GM12878 (cell line): ENCODE measurements around the gene SPAM1. TPM values are rescaled to one million over a fixed set of nuclear protein-coding genes. Genes with fewer than 3 reads are reported as not detected.
A peak's percentile ranks its signal among the peaks of the same experiment; 100 is the strongest.

Experiments used
- ATAC-seq: fragments of 200-7000 bp; cut with Tn5 transposase; 3 replicates; pipeline ENCODE4 v1.9.1; 2020; ENCODE audit warnings: mild to moderate bottlenecking, moderate library complexity
- BruUV-seq: library from RNA; stranded (reverse); fragments of 400-500 nt; replicated peaks from 2 replicates; lab custom pipeline; 2021; lab: Mats Ljungman, UMichigan
- CTCF ChIA-PET: fragments of 300-600 bp; sonication (Branson Sonifier 250); formaldehyde crosslinking; extraction: SDS; loops from one replicate; lab custom pipeline; 2021; ENCODE audit warnings: inconsistent platforms; lab: Yijun Ruan, JAX
- POLR2A ChIA-PET: fragments of 350-600 bp; formaldehyde crosslinking; extraction: SDS; loops from one replicate; lab custom pipeline; 2021; ENCODE audit warnings: inconsistent platforms; lab: Charles Lee
- RAD21 ChIA-PET: fragments of 300-600 bp; sonication (Branson Sonifier 250); formaldehyde crosslinking; loops from one replicate; lab custom pipeline; 2023; ENCODE audit warnings: antibody characterized with exemption; ENCODE audit not compliant: unreplicated experiment; lab: Charles Lee
- SMC1A ChIA-PET: fragments of 300-600 bp; sonication (Branson Sonifier 250); formaldehyde crosslinking; loops from one replicate; lab custom pipeline; 2023; ENCODE audit not compliant: unreplicated experiment, uncharacterized antibody; lab: Charles Lee
- DNase-seq: peaks from one replicate; pipeline ENCODE4 v3.0.0-alpha.2; 2011; ENCODE audit warnings: low read depth, low spot score
- FAIRE-seq: peaks from 3 replicates; lab custom pipeline; 2011; peaks lifted over from hg19 to GRCh38; lab: Jason Lieb, UNC
- H2AFZ ChIP-seq: 2 replicates; pipeline ENCODE4 v1.6.0; 2011; ENCODE audit warnings: low read depth, low read length, control low read depth; ENCODE audit not compliant: control insufficient read depth
- H3K27ac ChIP-seq: 2 replicates; pipeline ENCODE4 v1.5.1; 2011; ENCODE audit warnings: control low read depth; ENCODE audit not compliant: control insufficient read depth, insufficient read depth
- H3K27me3 ChIP-seq, 2 experiments: replicated peaks in 1 of 2; 2 replicates each; pipeline versions ENCODE4 v1.6.0 to v1.6.1; 2011; ENCODE audit warnings: low read length in 1 of 2; ENCODE audit not compliant: control insufficient read depth in 2 of 2, insufficient read depth in 2 of 2
- H3K36me3 ChIP-seq, 2 experiments: 2 replicates each; pipeline ENCODE4 v1.5.1; 2011; ENCODE audit warnings: low read length in 1 of 2; ENCODE audit not compliant: control insufficient read depth in 2 of 2, insufficient read depth in 2 of 2
- H3K4me1 ChIP-seq: 2 replicates; pipeline ENCODE4 v1.6.1; 2011; ENCODE audit warnings: mild to moderate bottlenecking, low read length, moderate library complexity, mixed read lengths; ENCODE audit not compliant: control insufficient read depth, insufficient read depth
- H3K4me2 ChIP-seq: 2 replicates; pipeline ENCODE4 v1.6.0; 2011; ENCODE audit warnings: control low read depth; ENCODE audit not compliant: control insufficient read depth, insufficient read depth
- H3K4me3 ChIP-seq: fragments of 200-600 bp; sonication (generic); 2 replicates; pipeline ENCODE4 v1.5.1; 2016
- H3K79me2 ChIP-seq: 2 replicates; pipeline ENCODE4 v1.6.0; 2011; ENCODE audit warnings: low read length; ENCODE audit not compliant: control insufficient read depth, insufficient read depth
- H3K9ac ChIP-seq: 2 replicates; pipeline ENCODE4 v1.8.0; 2011; ENCODE audit warnings: low read length, control low read depth, mixed read lengths; ENCODE audit not compliant: control insufficient read depth, insufficient read depth
- H3K9me3 ChIP-seq: replicated peaks from 3 replicates; pipeline ENCODE4 v1.5.1; 2011; ENCODE audit warnings: mild to moderate bottlenecking, low read length; ENCODE audit not compliant: control insufficient read depth, insufficient read depth
- H4K20me1 ChIP-seq: 2 replicates; pipeline ENCODE4 v1.6.0; 2011; ENCODE audit not compliant: control insufficient read depth, insufficient read depth
- ATF7 ChIP-seq: fragments of 450-650 bp; IDR thresholded peaks from 2 replicates; pipeline ENCODE4 v1.6.1; 2016; ENCODE audit warnings: low read depth, mild to moderate bottlenecking
- CHD4 ChIP-seq: fragments of 200-600 bp; sonication (generic); IDR thresholded peaks from 2 replicates; pipeline ENCODE4 v1.6.1; 2016; ENCODE audit warnings: mild to moderate bottlenecking
- ESRRA ChIP-seq: IDR thresholded peaks from 2 replicates; pipeline ENCODE4 v1.6.1; 2012; ENCODE audit warnings: mild to moderate bottlenecking, low read length, improper control_type of control experiment
- HSF1 ChIP-seq: fragments of 150-350 bp; IDR thresholded peaks from 2 replicates; pipeline ENCODE4 v1.6.1; 2014; ENCODE audit warnings: mild to moderate bottlenecking, low read depth, low read length
- KLF5 ChIP-seq: fragments of 450-650 bp; IDR thresholded peaks from 2 replicates; pipeline ENCODE4 v1.6.1; 2014; ENCODE audit warnings: mild to moderate bottlenecking; ENCODE audit not compliant: partially characterized antibody
- MYB ChIP-seq: fragments of 150-350 bp; IDR thresholded peaks from 2 replicates; pipeline ENCODE4 v1.6.1; 2014; ENCODE audit warnings: mild to moderate bottlenecking, low read depth, low read length, borderline replicate concordance
- NBN ChIP-seq: fragments of 450-650 bp; IDR thresholded peaks from 2 replicates; pipeline ENCODE4 v1.6.1; 2016
- NFYB ChIP-seq: IDR thresholded peaks from 2 replicates; pipeline ENCODE4 v1.6.1; 2011; ENCODE audit warnings: low read depth, mild to moderate bottlenecking, low read length, improper control_type of control experiment, moderate library complexity; ENCODE audit not compliant: insufficient read depth
- in situ Hi-C: fragments of 300-500 bp; cut with MboI; formaldehyde crosslinking; loops from 9 replicates; pipeline ENCODE4 v1.14.3; 2018; ENCODE audit warnings: mixed read lengths
- intact Hi-C: fragments of 100-400 bp; cut with micrococcal nuclease; formaldehyde crosslinking; loops from one replicate; pipeline ENCODE4 v1.14.2; 2022; ENCODE audit not compliant: unreplicated experiment
- polyA plus RNA-seq, 11 experiments: library from polyadenylated mRNA; depleted of rRNA in 4 of 11; unstranded in 6 of 11; stranded (reverse) in 5 of 11; fragments of >200 nt; fragmentation: Nextera tagmentation in 4 of 11; fragmentation: Illumina TruSeq in 1 of 11; extraction: Ambion mirVana in 4 of 11; extraction: Trizol in 1 of 11; gene quantifications; 1 replicate in 1 of 11; 2 replicates in 10 of 11; pipeline versions ENCODE4 v1.2.1 to v1.2.3, GENCODE V29; 2011 to 2016; ENCODE audit warnings: inconsistent platforms in 2 of 11, missing spikeins in 2 of 11, low read depth in 1 of 11
- total RNA-seq, 4 experiments: library from RNA; depleted of rRNA in 3 of 4; stranded (reverse); fragments of >200 nt in 3 of 4; fragmentation: Illumina TruSeq in 1 of 4; extraction: Trizol in 1 of 4; gene quantifications; 2 replicates each; pipeline versions ENCODE4 v1.2.1 to v1.2.3, GENCODE V29; 2013 to 2021
- TF ChIP-seq, protein P1 (sequence below): fragments of 450-650 bp; IDR thresholded peaks from 2 replicates; pipeline ENCODE4 v1.6.1; 2016; ENCODE audit warnings: mild to moderate bottlenecking

SPAM1 gene
- total and polyA plus RNA-seq, 10 of the 15 experiments (the other 5 are each of a cell fraction or from before 2014, with no cell fraction given): not detected

DNA sequence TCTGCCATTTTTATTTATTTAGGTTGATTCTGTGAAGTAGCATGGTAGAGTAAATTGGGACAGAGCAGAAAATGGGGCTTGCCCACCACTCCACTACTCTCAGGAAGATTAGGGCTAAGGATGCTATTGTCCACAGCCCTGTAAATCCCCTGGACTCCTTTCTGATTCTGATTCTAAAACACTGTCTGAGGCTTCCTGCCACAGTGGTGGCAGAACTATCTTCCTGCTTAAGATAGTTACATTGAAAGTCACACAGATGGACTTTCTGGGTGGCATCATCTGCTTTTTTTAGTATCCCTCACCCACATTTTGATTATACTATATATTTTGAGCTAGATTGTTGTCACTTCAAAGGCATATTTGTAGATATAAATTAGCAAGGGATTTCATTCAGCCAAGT is 50.0 kb downstream of the SPAM1 start:
- H3K4me1 ChIP-seq: no peaks in the 10 kb centered on the region; the same call in 1 of the 2 replicates
- no peak overlapping the region for H3K4me3 ChIP-seq
- no peak for TF ChIP-seq NFYB
- no peak for TF ChIP-seq NBN
- no peak for TF ChIP-seq KLF5
- TF ChIP-seq, protein P1, sequence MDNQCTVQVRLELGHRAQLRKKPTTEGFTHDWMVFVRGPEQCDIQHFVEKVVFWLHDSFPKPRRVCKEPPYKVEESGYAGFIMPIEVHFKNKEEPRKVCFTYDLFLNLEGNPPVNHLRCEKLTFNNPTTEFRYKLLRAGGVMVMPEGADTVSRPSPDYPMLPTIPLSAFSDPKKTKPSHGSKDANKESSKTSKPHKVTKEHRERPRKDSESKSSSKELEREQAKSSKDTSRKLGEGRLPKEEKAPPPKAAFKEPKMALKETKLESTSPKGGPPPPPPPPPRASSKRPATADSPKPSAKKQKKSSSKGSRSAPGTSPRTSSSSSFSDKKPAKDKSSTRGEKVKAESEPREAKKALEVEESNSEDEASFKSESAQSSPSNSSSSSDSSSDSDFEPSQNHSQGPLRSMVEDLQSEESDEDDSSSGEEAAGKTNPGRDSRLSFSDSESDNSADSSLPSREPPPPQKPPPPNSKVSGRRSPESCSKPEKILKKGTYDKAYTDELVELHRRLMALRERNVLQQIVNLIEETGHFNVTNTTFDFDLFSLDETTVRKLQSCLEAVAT: no peak
- TF ChIP-seq MYB: no peak
- no peak for TF ChIP-seq HSF1
- no peak for TF ChIP-seq ESRRA
- no peak for TF ChIP-seq CHD4
- TF ChIP-seq ATF7: no peak
- ChIA-PET POLR2A (no interaction called here), CTCF (no interaction called here), RAD21 (no interaction called here), SMC1A (interaction anchor here (1.1 kb wide), 1 partner anchor 220 kb away, joined by 3 read pairs; no protein-coding TSS in a partner anchor)
- H3K27ac ChIP-seq: no peak overlapping the region
- FAIRE-seq (no peak), ATAC-seq (peak; percentile 75), DNase-seq (no peak)
- no peak overlapping the region; the same call in none of the 2 replicates for H2AFZ ChIP-seq
- H4K20me1 ChIP-seq: no peaks in the 10 kb centered on the region
- H3K27me3 ChIP-seq: no peaks in the 10 kb centered on the region
- BruUV-seq: no TSS peak
- in situ Hi-C loops: no loop called here
- no peak overlapping the region for H3K9ac ChIP-seq
- no peak overlapping the region for H3K4me2 ChIP-seq
- H3K36me3 ChIP-seq: no peaks in the 10 kb centered on the region
- H3K79me2 ChIP-seq: no peaks in the 10 kb centered on the region
- intact Hi-C loops: no loop called here
- H3K9me3 ChIP-seq: no peaks in the 10 kb centered on the region
